Loucy (cell line): ENCODE data around the gene PDK4.

Experiments
- EZH2phosphoT487 ChIP-seq: fragments of 200-600 bp; IDR thresholded peaks from 2 replicates; pipeline ENCODE4 v1.6.1; 2018; ENCODE audit warnings: antibody characterized with exemption, mild to moderate bottlenecking, moderate library complexity, borderline replicate concordance
- TF ChIP-seq, protein P1 (sequence below): fragments of 200-600 bp; sonication (generic); conservative IDR thresholded peaks from 2 replicates; pipeline ENCODE4 v1.5.1; 2014; ENCODE audit warnings: mild to moderate bottlenecking, antibody characterized with exemption, low read length

- TF ChIP-seq EZH2phosphoT487: no peak
- TF ChIP-seq, protein P1, sequence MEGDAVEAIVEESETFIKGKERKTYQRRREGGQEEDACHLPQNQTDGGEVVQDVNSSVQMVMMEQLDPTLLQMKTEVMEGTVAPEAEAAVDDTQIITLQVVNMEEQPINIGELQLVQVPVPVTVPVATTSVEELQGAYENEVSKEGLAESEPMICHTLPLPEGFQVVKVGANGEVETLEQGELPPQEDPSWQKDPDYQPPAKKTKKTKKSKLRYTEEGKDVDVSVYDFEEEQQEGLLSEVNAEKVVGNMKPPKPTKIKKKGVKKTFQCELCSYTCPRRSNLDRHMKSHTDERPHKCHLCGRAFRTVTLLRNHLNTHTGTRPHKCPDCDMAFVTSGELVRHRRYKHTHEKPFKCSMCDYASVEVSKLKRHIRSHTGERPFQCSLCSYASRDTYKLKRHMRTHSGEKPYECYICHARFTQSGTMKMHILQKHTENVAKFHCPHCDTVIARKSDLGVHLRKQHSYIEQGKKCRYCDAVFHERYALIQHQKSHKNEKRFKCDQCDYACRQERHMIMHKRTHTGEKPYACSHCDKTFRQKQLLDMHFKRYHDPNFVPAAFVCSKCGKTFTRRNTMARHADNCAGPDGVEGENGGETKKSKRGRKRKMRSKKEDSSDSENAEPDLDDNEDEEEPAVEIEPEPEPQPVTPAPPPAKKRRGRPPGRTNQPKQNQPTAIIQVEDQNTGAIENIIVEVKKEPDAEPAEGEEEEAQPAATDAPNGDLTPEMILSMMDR: no peak
These were observed 46.3 kb downstream of the PDK4 start for GRCh38 chr7:95549818-95550529.
